ENCODE data around the gene TMEM119. TPM values are rescaled to one million over a fixed set of nuclear protein-coding genes. Genes with fewer than 3 reads are reported as not detected.

The TMEM119 gene
- total and polyA plus RNA-seq, 2 of the 8 experiments (the other 6 are each of a cell fraction or from before 2014, with no cell fraction given), result 0.35 to 0.61 TPM

DNA sequence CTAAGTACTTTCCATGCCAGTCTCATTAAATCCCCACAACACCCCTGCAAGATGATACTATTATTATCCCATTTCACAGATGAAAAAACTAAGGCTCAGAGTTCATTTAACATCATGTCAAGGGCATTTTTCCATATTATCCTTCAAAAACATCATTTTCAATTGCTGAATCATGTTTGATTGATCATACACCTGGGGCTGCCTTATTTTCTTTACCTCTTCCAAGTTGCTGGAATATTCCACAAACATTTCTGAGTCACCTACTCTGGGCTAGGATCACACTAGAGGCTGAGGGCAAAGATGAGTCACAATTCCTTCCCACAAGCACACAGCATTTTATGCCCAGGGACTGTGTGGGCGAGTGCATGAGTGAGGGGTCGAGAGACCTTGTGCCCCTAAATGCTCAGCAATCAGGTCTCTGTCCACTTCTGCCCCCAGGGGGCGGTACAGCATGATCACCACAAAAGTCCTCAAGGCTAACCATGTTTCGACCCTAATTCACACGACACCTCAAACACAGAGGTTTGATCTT lies 14.1 kb upstream of the TMEM119 start:
- H3K9me3 ChIP-seq (ENCODE audit: insufficient read depth in 2 of 2, low read depth in 1 of 2, low read length in 1 of 2), result no peaks in the 10 kb centered on the region
- no peaks in the 10 kb centered on the region for H3K27me3 ChIP-seq (replicated peaks in 1 of 4; ENCODE audit: control insufficient read depth in 3 of 4, extremely low read depth in 1 of 4, insufficient read depth in 3 of 4, low read length in 3 of 4)
- no peak overlapping the region for H2BK120ac ChIP-seq (replicated peaks; ENCODE audit: low read depth, low read length)
- FAIRE-seq (peak; percentile 92), DNase-seq (ENCODE audit: low read depth in 1 of 2, low spot score in 2 of 2) (peak; percentile 53 to 89)
- WGBS, 2 experiments (ENCODE audit: extremely low coverage in 1 of 2, insufficient coverage in 1 of 2, insufficient read length in 1 of 2, insufficient replicate concordance in 2 of 2, low coverage in 1 of 2, low lambda C conversion rate in 2 of 2, missing lambda C conversion rate in 1 of 2), result 72% methylated on average over 5 of the region's 5 CpGs; no CpG with 5 or more reads in 1 of the 2 experiments
- H3K18ac ChIP-seq (ENCODE audit: extremely low read depth, low read length), result no peak overlapping the region
- H3K9ac ChIP-seq (replicated peaks in 1 of 4; ENCODE audit: extremely low read depth in 1 of 4, low read depth in 3 of 4, low read length in 3 of 4), result no peak overlapping the region
- POLR2A ChIA-PET (ENCODE audit: partially characterized antibody), result interaction anchor here (1.1 to 2.0 kb wide), 3 partner anchors 27 to 51 kb away, joined by 3 to 10 read pairs (median 4); partner anchors contain the start of genes ISCU and SART3
- no peak overlapping the region for H3K4me3 ChIP-seq (ENCODE audit: extremely low read depth in 1 of 4, insufficient read depth in 2 of 4, low read depth in 3 of 4, low read length in 4 of 4)
- no peaks in the 10 kb centered on the region for H3K79me1 ChIP-seq (ENCODE audit: low read depth, low read length)
- no peak overlapping the region for H2AK5ac ChIP-seq (ENCODE audit: low read depth, low read length)
- no peak overlapping the region for H3K56ac ChIP-seq (replicated peaks; ENCODE audit: insufficient read length, low read depth, low read length)
- no peak overlapping the region for H3K4me2 ChIP-seq (ENCODE audit: insufficient read depth in 1 of 2, low read depth in 2 of 2, low read length in 2 of 2)
- no peaks in the 10 kb centered on the region for H3K36me3 ChIP-seq (ENCODE audit: control insufficient read depth in 2 of 4, insufficient read depth in 4 of 4, low read length in 3 of 4)
- H3K23ac ChIP-seq (ENCODE audit: insufficient read length), result no peak overlapping the region
- no peak overlapping the region for H4K91ac ChIP-seq (replicated peaks; ENCODE audit: insufficient read length, low read length)
- no peaks in the 10 kb centered on the region for H4K20me1 ChIP-seq (replicated peaks in 1 of 2; ENCODE audit: control insufficient read depth in 1 of 2, insufficient read depth in 2 of 2, low read length in 2 of 2)
- CTCF ChIA-PET (ENCODE audit: partially characterized antibody), result interaction anchor here (0.7 to 22.5 kb wide), 13 partner anchors 10 to 45 kb away, joined by 3 to 523 read pairs (median 5); partner anchors contain the start of genes ISCU, SART3 and TMEM119
- no peak overlapping the region for H3K14ac ChIP-seq (ENCODE audit: insufficient read length)
- H2BK12ac ChIP-seq (ENCODE audit: low read depth, low read length), result no peak overlapping the region
- H3K23me2 ChIP-seq (ENCODE audit: low read depth, low read length), result no peaks in the 10 kb centered on the region
- no peak overlapping the region for H4K8ac ChIP-seq (ENCODE audit: extremely low read depth, insufficient read depth, low read length)
- no peaks in the 10 kb centered on the region for H3K79me2 ChIP-seq (ENCODE audit: control insufficient read depth in 1 of 2, insufficient read depth in 2 of 2, low read length in 2 of 2)
- H3K4me1 ChIP-seq (replicated peaks in 1 of 4; ENCODE audit: control insufficient read depth in 3 of 4, insufficient read depth in 4 of 4, low read length in 3 of 4), result peaks cover 0 to 12% (median 1%) of the 10 kb centered on the region in 4 experiments; a peak in 4 of 7 replicates
- 0 out of 2 replicates have a peak overlapping the region, but pooled peaks have one; percentile 47 for H2AFZ ChIP-seq (ENCODE audit: low read length)
- no peak overlapping the region for H2BK5ac ChIP-seq (ENCODE audit: low read depth, low read length)
- H4K5ac ChIP-seq (ENCODE audit: insufficient read length, low read depth, low read length), result no peak overlapping the region
- no peak overlapping the region for H3K27ac ChIP-seq (ENCODE audit: low read depth, low read length)
- no peak overlapping the region for H2BK20ac ChIP-seq (ENCODE audit: low read length)
- no peak overlapping the region for H3K4ac ChIP-seq (replicated peaks; ENCODE audit: insufficient read length, low read depth, low read length)
- no peak overlapping the region for H2BK15ac ChIP-seq (ENCODE audit: low read length)
- TF ChIP-seq GTF2F1 (IDR thresholded peaks at IDR 0.05; ENCODE audit: borderline replicate concordance, low read depth, low read length) (no peak), BACH1 (IDR thresholded peaks at IDR 0.05; ENCODE audit: low read length) (no peak), SP4 (IDR thresholded peaks at IDR 0.05; ENCODE audit: low read length) (no peak), KDM4A (IDR thresholded peaks at IDR 0.05; ENCODE audit: low read depth, low read length, severe bottlenecking) (no peak), GABPA (IDR thresholded peaks at IDR 0.05; ENCODE audit: borderline replicate concordance, insufficient read depth, low read length) (no peak), JUND (IDR thresholded peaks at IDR 0.05; ENCODE audit: low read length) (0 out of 2 replicates have a peak, but pooled peaks have one; percentile 9), RAD21 (IDR thresholded peaks at IDR 0.05 in 1 of 2, conservative IDR thresholded peaks at IDR 0.05 in 1 of 2; ENCODE audit: low read depth in 2 of 2, low read length in 2 of 2) (peak; percentile 58 to 67)
- TF ChIP-seq, protein P1, sequence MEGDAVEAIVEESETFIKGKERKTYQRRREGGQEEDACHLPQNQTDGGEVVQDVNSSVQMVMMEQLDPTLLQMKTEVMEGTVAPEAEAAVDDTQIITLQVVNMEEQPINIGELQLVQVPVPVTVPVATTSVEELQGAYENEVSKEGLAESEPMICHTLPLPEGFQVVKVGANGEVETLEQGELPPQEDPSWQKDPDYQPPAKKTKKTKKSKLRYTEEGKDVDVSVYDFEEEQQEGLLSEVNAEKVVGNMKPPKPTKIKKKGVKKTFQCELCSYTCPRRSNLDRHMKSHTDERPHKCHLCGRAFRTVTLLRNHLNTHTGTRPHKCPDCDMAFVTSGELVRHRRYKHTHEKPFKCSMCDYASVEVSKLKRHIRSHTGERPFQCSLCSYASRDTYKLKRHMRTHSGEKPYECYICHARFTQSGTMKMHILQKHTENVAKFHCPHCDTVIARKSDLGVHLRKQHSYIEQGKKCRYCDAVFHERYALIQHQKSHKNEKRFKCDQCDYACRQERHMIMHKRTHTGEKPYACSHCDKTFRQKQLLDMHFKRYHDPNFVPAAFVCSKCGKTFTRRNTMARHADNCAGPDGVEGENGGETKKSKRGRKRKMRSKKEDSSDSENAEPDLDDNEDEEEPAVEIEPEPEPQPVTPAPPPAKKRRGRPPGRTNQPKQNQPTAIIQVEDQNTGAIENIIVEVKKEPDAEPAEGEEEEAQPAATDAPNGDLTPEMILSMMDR (IDR thresholded peaks at IDR 0.05; ENCODE audit: control extremely low read depth in 1 of 3, insufficient read depth in 1 of 3, low read depth in 1 of 3, low read length in 3 of 3), result peak; percentile 60 to 92 (median 82)
- TF ChIP-seq, protein P2, sequence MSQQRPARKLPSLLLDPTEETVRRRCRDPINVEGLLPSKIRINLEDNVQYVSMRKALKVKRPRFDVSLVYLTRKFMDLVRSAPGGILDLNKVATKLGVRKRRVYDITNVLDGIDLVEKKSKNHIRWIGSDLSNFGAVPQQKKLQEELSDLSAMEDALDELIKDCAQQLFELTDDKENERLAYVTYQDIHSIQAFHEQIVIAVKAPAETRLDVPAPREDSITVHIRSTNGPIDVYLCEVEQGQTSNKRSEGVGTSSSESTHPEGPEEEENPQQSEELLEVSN (IDR thresholded peaks at IDR 0.05), result peak; percentile 23; the same call in 1 of the 2 replicates
